Ovary (tissue), 9 donors: ENCODE data around the gene PINK1. TPM values are rescaled to one million over a fixed set of nuclear protein-coding genes. Genes with fewer than 3 reads are reported as not detected.

Source experiments
- DNase-seq, 5 donors: peaks; one replicate each; pipeline ENCODE4 v3.0.0-alpha.2; 2019 to 2020
- H3K27ac ChIP-seq, 2 donors: fragments of 200-600 bp; one replicate each; pipeline versions ENCODE4 v1.5.1 to v1.8.0; 2019 to 2022
- H3K27me3 ChIP-seq: fragments of 200-600 bp; one replicate; pipeline ENCODE4 v1.8.0; 2022
- H3K36me3 ChIP-seq: fragments of 200-600 bp; sonication (generic); one replicate; pipeline ENCODE4 v1.5.1; 2019
- H3K4me1 ChIP-seq: one replicate; pipeline ENCODE4 v1.8.1; 2013; ENCODE audit warnings: mild to moderate bottlenecking, moderate library complexity; ENCODE audit not compliant: insufficient read depth
- H3K4me3 ChIP-seq: fragments of 200-600 bp; sonication (generic); one replicate; pipeline ENCODE4 v1.5.1; 2017
- H3K9me3 ChIP-seq, 2 donors: fragments of 200-600 bp in 1 of 2; sonication (generic) in 1 of 2; one replicate each; pipeline versions ENCODE4 v1.5.1 to v1.8.1; 2013 to 2019; ENCODE audit warnings: mild to moderate bottlenecking in 1 of 2, moderate library complexity in 1 of 2
- CTCF ChIP-seq, 3 donors: fragments of 450-650 bp in 2 of 3; fragments of 200-600 bp in 1 of 3; IDR thresholded peaks; one replicate each; pipeline versions ENCODE4 v1.5.1 to v1.8.0; 2016 to 2022; ENCODE audit warnings: antibody characterized with exemption in 3 of 3, mild to moderate bottlenecking in 1 of 3
- EP300 ChIP-seq: sonication (generic); formaldehyde crosslinking; IDR thresholded peaks from one replicate; pipeline ENCODE4 v1.6.1; 2017; ENCODE audit warnings: antibody characterized with exemption
- POLR2A ChIP-seq: fragments of 450-650 bp; IDR thresholded peaks from one replicate; pipeline ENCODE4 v1.6.1; 2017; ENCODE audit warnings: antibody characterized with exemption, mild to moderate bottlenecking, moderate library complexity
- WGBS, 3 donors: extraction: QIAGEN DNeasy Blood & Tissue Kit in 1 of 3; methylation state at CpG; one replicate each; pipeline versions ENCODE4 v1.1.5 to v1.1.7; 2013 to 2017; 5-methylcytosine and 5-hydroxymethylcytosine counted together
- intact Hi-C, 4 donors: fragments of 100-400 bp; cut with DNase I; formaldehyde crosslinking; loops; one replicate each; pipeline versions ENCODE4 v1.11.0 to v1.15.1; 2022 to 2023
- polyA plus RNA-seq, 2 donors: library from polyadenylated mRNA; stranded (reverse); fragments of 200-250 nt in 1 of 2; fragments of 350-450 nt in 1 of 2; fragmentation: Illumina TruSeq in 1 of 2; extraction: RNeasy Lipid Tissue Mini Kit (QIAGEN cat#74804) in 1 of 2; gene quantifications; one replicate each; pipeline ENCODE4 v1.2.3, GENCODE V29; 2013 to 2014
- total RNA-seq, 7 donors: library from RNA; depleted of rRNA in 2 of 7; stranded (reverse); fragments of >200 nt in 2 of 7; fragmentation: NEBNext Ultra II Directional in 3 of 7; extraction: Animal tissue kit (Norgen Biotek cat#: 25700) in 3 of 7; gene quantifications; one replicate each; pipeline versions ENCODE4 v1.1.0 to v1.2.4, GENCODE V29; 2016 to 2023
- donor health status: DM: no; HTN: no; CAD: no; lungs with moderate emphysema.
- donor health status: DM: no; HTN: no; CAD: no.
- donor health status: Bipolar disorder and iron deficiency.
- donor health status: DM: yes; HTN: yes; CAD: no.
- donor health status: DM: no; HTN: no; CAD: no.
- donor health status: DM: yes; HTN: yes; CAD: no.

Gene PINK1
- total and polyA plus RNA-seq, 9 donors, result 40.8 to 70.5 (median 60.0) TPM

- no peaks in the 10 kb centered on the region for H3K9me3 ChIP-seq
- H3K27me3 ChIP-seq, result no peaks in the 10 kb centered on the region
- TF ChIP-seq EP300, result no peak
- no peak for TF ChIP-seq POLR2A
- no peak for TF ChIP-seq CTCF (IDR thresholded peaks at IDR 0.05)
- 13 to 21% (median 13%) methylated on average over 20 of the region's 20 CpGs for WGBS, 3 donors
- H3K27ac ChIP-seq, result peak overlapping the region in 1 of 2 donors; percentile 20
- H3K36me3 ChIP-seq, result no peaks in the 10 kb centered on the region
- intact Hi-C loops, result no loop called here
- DNase-seq, result peak in 1 of 5 donors; percentile 42
- H3K4me3 ChIP-seq, result no peak overlapping the region
- peaks cover 4% of the 10 kb centered on the region for H3K4me1 ChIP-seq
Observed at GRCh38 chr1:20615946-20616846, 17.1 kb upstream of the PINK1 start.

GRCh38 chr1:20616847-20617487 is 16.3 kb upstream of the PINK1 start:
- intact Hi-C loops, result no loop called here
- no peaks in the 10 kb centered on the region for H3K9me3 ChIP-seq
- no peaks in the 10 kb centered on the region for H3K27me3 ChIP-seq
- H3K36me3 ChIP-seq, result no peaks in the 10 kb centered on the region
- TF ChIP-seq EP300 (no peak), CTCF (IDR thresholded peaks at IDR 0.05) (no peak), POLR2A (no peak)
- 49 to 52% (median 52%) methylated on average over 3 of the region's 3 CpGs for WGBS, 3 donors
- no peak for DNase-seq
- H3K27ac ChIP-seq, result peak overlapping the region in 1 of 2 donors; percentile 20
- H3K4me1 ChIP-seq, result peaks cover 4% of the 10 kb centered on the region
- H3K4me3 ChIP-seq, result no peak overlapping the region

- intact Hi-C loops, result no loop called here
- H3K36me3 ChIP-seq, result no peaks in the 10 kb centered on the region
- no peak for DNase-seq
- H3K9me3 ChIP-seq, result no peaks in the 10 kb centered on the region
- TF ChIP-seq POLR2A (no peak), EP300 (no peak), CTCF (IDR thresholded peaks at IDR 0.05) (no peak)
- H3K4me3 ChIP-seq, result no peak overlapping the region
- peaks cover 4% of the 10 kb centered on the region for H3K4me1 ChIP-seq
- 54 to 70% (median 59%) methylated on average over 4 of the region's 4 CpGs for WGBS, 3 donors
- H3K27me3 ChIP-seq, result no peaks in the 10 kb centered on the region
- H3K27ac ChIP-seq, result no peak overlapping the region
Observed at GRCh38 chr1:20618550-20618949, 14.7 kb upstream of the PINK1 start.

- 78 to 83% (median 80%) methylated on average over 1 of the region's 1 CpG for WGBS, 3 donors
Observed at GRCh38 chr1:20619999-20620398, 13.3 kb upstream of the PINK1 start.

More at GRCh38 chr1:20619999-20620398, 13.3 kb upstream of the PINK1 start:
- H3K27me3 ChIP-seq, result no peaks in the 10 kb centered on the region
- H3K36me3 ChIP-seq, result no peaks in the 10 kb centered on the region
- no peaks in the 10 kb centered on the region for H3K9me3 ChIP-seq
- intact Hi-C loops, result no loop called here
- H3K4me1 ChIP-seq, result peaks cover 4% of the 10 kb centered on the region
- H3K27ac ChIP-seq, result no peak overlapping the region
- no peak overlapping the region for H3K4me3 ChIP-seq
- TF ChIP-seq POLR2A (no peak), CTCF (IDR thresholded peaks at IDR 0.05) (no peak), EP300 (no peak)
- DNase-seq, result no peak
